SH-SY5Y (cell line): Measurements from ENCODE around the gene ADORA2A.

Source experiments
- GATA2 ChIP-seq: IDR thresholded peaks from 2 replicates; pipeline ENCODE4 v1.6.1; 2011; ENCODE audit warnings: mild to moderate bottlenecking, low read depth, low read length
- GATA3 ChIP-seq: IDR thresholded peaks from 2 replicates; pipeline ENCODE4 v1.6.1; 2011; ENCODE audit warnings: low read depth, mild to moderate bottlenecking, low read length, moderate library complexity

GRCh38 chr22:24421428-24421931, 5.9 kb upstream of the ADORA2A start:
- TF ChIP-seq GATA2 (no peak), GATA3 (no peak)
